RCC 7860 (cell line): ENCODE data around the gene TTC17.
A peak's percentile ranks its signal among the peaks of the same experiment; 100 is the strongest.
"Not testable (repeated sequence)": the region's sequence is repeated elsewhere in the genome, so short reads cannot be mapped to it uniquely, and the experiment has no call there.

Experiments
- DNase-seq: peaks from one replicate; pipeline ENCODE4 v3.0.0-alpha.2; 2015; ENCODE audit warnings: low spot score
- FAIRE-seq: peaks from 2 replicates; lab custom pipeline; 2012; peaks lifted over from hg19 to GRCh38; lab: Jason Lieb, UNC

The TTC17 gene

GRCh38 chr11:43358801-43359421 lies at the start of gene TTC17:
TSS of gene TTC17 (plus strand) at chr11:43358920. CDS start at chr11:43358955, 35 bp downstream.
- FAIRE-seq (peak; percentile 62), DNase-seq (peak; percentile 78)

DNA sequence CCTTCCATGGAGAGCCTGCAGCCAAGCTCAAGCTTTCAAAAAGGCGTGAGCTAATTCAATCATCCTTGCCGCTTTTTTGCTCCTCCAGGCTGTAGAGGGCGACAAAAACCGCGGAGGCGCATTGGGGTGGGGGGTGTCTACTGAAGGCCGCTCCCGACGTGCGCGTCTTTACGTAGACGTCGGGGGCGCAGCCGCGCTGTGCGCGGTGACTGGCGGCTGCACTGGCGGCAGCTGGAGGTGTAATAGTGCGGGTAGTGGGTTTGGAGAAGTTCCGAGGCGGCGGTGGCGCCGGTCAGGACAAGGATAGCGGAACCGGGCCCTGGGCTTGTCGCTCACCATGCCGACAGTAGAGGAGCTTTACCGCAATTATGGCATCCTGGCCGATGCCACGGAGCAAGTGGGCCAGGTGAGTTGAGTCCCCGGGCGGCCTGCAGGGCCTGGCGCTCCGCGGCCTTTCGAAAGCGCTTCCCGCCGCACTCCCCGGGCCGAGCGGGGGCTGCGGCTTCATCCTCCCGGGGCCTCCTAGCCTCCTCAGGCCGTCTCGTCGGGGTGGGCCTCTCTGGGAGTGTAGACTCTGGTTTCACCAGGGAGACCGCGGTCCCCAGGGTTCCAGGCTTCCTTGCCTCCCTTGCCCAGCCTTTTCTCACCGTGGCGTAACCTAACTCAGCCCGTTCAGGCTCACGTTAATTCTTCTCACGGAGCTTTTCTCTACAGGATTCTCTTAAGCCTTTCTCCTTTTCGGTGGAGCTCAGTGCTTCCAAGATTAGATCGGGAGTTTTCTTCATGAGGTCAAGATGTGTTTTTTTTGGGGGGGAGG lies 46.7 kb upstream of the TTC17 start, which contains the start of gene API5:
Gene API5 (plus strand): TSS at position 206 of the 817 bp plus-strand sequence. CDS start 132 bp downstream, at position 338.
- FAIRE-seq (peak; percentile 70), DNase-seq (peak; percentile 76)

DNA sequence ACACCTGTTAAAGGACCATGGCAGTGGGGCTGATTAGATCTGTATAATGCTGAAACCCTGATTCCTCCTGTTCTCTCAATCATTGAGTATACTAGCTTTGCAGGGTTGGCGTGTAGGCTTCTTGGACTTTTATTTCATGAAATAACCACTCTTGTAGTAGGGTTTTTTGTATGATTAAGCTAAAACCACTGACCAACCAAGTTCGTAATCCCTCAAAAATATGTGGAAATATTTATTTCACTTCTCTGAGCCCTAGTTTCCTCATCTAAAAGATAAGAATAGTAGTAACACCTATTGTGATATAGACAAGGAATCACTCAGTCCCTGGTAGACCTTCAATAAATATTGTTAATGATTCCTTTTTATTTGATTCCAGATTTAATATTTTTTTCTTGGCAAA lies 42.8 kb upstream of the TTC17 start:
- DNase-seq (no peak), FAIRE-seq (no peak)

GRCh38 chr11:43316451-43316850 lies 42.3 kb upstream of the TTC17 start:
- FAIRE-seq = peak; percentile 93

DNA sequence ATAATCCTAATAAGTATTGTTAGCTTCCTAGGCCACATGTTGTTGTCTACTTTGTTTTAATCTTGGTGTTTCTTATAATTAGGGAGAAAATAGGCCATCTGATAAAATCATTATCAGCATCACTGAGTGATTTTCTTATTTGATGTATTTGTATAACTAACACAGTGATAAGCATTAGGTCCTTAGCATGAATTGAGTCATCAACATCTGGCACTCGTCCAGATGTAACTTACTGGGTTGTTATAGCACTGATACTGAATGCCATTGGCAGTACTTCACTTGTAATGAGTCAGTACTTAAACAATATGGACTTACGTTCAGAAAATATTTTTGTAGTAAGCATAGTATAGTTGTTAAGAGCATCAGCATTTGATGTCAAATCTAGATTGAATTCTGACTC lies 30.7 kb upstream of the TTC17 start:
- peak; percentile 78 for DNase-seq
- peak; percentile 79 for FAIRE-seq

More at GRCh38 chr11:43316451-43316850, 42.3 kb upstream of the TTC17 start:
- DNase-seq = peak; percentile 75

GRCh38 chr11:43328482-43328881 lies 30.2 kb upstream of the TTC17 start:
- DNase-seq (no peak), FAIRE-seq (no peak)

DNA sequence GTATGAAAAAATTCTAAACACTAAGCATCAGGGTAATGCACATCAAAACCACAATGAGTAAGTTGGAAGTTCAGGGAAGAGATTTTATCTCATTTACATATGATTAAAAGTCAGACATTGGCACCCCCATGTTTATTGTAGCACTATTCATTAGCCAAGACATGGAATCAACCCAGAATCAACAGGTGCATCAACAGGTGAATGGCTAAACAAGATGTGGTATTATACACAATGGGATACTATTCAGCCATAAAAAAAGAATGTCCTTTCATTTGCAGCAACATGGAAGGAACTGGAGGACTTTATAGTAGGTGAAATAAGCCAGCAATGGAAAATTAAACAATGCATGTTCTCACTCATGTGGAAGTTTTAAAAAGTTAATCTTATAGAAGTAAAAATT lies 17.6 kb upstream of the TTC17 start:
- FAIRE-seq (no peak), DNase-seq (no peak)

DNA sequence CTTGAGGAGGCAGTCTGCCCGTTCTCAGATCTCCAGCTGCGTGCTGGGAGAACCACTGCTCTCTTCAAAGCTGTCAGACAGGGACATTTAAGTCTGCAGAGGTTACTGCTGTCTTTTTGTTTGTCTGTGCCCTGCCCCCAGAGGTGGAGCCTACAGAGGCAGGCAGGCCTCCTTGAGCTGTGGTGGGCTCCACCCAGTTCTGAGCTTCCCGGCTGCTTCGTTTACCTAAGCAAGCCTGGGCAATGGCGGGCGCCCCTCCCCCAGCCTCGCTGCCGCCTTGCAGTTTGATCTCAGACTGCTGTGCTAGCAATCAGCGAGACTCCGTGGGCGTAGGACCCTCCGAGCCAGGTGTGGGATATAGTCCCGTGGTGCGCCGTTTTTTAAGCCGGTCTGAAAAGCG lies 7.3 kb upstream of the TTC17 start:
- DNase-seq, FAIRE-seq: not testable (repeated sequence)

DNA sequence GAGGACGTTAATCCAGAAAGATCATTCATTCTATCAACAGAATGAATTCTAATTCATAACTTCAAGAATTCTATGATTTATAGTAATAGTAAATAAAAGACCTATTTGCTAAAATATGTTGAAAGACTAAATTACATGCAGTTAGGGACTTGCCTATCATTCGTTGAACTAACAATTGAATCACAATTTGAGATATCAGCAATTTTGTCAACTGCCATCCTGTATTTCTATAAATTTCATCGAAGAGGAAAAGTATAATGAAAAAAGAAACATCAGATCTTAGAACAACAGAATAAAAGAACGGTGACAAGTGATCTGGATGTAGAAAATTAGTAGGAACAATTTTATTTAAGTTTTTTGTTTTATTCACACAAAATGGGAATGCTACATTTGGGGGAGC lies 4.4 kb upstream of the TTC17 start:
- DNase-seq (no peak), FAIRE-seq (no peak)

DNA sequence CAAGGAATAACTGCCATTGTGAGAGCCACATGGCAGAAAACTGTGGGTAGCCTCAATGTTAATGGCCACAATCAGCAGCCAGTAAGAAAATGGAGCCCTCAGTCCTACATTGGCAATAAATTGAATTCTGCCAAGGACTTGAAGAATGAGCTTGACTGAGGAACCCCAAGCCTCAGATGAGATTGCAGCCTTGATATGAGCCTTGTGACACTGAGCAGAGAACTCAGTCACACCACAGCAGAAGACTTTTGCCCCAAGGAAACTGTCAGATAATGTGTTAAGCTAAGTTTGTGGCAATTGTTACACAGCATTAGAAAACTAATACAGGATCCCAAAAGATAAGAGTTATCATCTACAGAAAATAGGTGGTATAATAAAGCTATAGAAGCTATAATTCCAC lies 2.4 kb upstream of the TTC17 start:
- FAIRE-seq = no peak
- DNase-seq = no peak

- FAIRE-seq (no peak), DNase-seq (no peak)
Observed at GRCh38 chr11:43358279-43358800, 380 bp upstream of the TTC17 start.

DNA sequence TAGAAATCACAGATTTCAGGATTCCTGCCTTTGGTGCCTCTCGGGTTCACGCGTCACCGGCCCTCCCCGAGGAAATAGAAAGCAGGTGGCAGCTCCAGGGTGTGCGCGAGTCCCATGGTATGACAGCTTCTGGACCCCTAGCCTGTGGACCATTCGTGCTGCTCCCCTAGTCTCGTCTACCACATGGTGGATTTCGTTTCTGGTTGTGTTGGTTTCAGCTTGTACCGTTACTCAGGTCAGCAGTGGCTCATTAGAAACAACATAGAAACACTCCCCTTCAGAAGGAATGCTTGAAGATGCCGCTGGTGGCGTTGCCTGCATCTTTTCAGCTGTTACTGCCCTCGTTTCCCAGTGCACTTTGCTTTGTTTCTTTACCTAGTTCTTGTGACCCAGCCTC lies 700 bp downstream of the TTC17 start:
- no peak for DNase-seq
- FAIRE-seq = no peak

DNA sequence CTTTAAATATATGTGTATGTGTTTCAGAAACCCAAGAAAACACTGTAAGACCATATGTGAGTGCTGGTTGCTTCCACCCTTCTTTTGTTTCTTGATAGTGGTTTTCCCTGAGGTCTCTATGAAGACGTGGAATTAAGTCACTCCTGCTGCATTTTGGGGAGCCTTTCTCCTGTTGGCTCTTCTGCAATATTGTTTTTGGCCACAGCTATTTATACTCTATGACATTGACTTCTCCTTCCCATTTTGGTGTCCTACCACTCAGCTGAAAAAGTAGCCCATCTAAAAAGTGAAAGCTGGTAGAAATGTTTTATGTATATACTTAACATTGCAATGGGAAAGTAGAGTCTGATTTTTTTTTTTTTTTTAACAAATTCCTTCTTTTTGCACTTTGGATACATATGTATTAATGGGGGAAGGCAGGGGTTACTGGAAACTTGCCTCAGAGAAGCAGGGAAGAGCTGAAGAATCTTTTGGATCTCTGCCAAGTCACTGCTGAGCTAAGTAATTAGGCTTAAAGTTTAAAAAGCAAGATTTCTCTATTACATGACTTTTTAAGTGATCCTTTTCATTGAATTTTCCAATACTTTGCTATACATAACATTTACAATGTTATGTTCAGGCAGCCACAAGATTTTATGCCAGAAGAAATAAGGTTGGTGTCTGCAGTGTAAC lies 1.8 kb downstream of the TTC17 start:
- DNase-seq = no peak
- FAIRE-seq = no peak

DNA sequence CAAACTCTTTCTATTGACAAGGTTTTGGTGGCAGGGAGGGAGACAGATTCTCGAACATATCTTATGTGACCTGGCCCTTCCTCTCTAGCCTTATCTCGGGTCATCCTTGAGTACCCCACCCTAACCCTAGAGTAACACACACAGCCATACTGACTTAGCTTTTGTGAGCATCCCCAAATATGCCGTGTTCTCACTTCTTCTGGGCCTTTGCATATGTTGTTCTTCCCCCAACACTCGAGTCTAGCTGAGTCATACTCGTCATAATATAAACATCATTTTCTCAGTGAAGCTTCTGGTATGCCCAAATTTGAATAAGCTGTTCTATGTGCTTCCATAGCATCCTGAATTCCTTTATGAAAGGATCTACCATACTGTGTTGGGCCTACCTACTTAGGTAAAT lies 8.0 kb downstream of the TTC17 start:
- DNase-seq (no peak), FAIRE-seq (no peak)

DNA sequence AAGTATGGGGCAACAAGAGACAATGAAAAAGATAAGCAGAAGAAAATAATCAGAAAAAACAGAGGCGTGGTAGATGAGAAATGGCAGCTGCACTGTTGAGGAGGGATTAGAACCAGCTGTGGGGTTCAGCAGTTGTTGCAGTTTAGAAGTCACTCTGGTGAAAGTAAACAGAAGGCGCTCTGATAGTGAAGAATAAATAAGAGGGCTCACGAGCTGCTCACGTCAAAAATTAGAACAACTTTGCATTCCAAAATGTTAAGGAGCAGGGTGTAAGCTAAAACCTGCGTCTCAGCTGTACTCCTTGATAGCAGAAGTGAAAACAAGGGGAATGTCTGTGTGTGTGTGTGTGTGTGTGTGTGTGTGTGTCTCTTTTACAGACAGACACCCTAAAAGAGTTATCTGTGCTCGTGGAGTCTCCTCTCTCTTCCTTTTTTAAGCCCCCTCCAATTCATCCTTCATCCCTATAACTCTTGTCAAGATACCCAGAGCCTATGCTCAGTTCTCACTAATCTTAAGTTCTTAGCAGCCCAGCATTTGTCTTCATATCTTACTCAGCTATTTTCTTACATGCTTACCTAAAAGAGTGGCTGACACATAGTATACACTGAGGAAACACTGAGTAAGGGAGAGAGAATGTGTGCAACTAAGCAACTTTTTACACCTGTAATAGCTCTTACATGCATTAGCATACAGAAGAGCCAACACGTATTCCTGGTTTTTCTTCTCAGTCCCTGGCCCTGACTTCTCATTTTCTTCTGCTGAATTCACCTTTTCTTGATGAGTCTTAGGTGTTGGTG lies 8.9 kb downstream of the TTC17 start:
- DNase-seq (no peak), FAIRE-seq (no peak)

DNA sequence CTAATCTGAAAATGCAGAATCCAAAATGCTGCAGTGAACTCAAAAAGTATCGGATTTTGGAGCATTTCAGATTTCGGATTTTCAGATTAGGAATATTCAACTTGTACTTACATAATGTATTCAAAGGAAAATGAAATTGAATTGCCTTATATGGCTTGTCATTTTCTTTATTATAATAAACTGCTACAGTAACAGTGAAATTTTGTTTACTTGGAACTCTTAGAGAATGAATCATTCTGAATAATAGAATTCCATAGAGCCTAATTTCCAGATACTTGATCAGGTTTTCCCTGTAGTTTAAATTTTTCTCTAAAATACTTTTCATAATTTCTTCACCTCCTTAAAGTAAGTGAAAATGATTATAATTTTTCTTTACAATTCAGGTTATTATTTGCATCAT lies 17.3 kb downstream of the TTC17 start:
- no peak for DNase-seq
- FAIRE-seq = no peak

- peak; percentile 7 for DNase-seq
- no peak for FAIRE-seq
Observed at GRCh38 chr11:43376594-43376993, 17.9 kb downstream of the TTC17 start.

DNA sequence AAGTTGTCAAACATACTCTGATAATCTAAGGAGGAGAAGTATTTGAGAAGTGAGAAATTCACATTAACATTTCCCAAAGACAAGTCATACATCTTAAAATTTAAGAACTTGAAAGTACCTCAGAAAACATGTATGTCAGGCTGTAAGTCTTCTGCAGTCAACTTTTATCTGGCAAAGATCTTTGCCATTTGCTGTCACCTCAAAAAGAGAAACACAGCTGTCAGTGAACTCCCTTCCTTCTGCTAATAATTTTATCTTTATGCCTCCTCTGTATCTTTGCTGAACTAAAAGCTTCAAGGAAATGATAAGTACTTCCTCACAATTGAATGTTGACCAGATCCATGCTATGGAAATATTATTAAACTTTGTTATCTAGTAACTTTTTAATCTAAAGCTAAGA lies 18.7 kb downstream of the TTC17 start:
- no peak for FAIRE-seq
- DNase-seq = no peak

GRCh38 chr11:43378897-43379296 lies 20.2 kb downstream of the TTC17 start:
- FAIRE-seq (no peak), DNase-seq (no peak)

DNA sequence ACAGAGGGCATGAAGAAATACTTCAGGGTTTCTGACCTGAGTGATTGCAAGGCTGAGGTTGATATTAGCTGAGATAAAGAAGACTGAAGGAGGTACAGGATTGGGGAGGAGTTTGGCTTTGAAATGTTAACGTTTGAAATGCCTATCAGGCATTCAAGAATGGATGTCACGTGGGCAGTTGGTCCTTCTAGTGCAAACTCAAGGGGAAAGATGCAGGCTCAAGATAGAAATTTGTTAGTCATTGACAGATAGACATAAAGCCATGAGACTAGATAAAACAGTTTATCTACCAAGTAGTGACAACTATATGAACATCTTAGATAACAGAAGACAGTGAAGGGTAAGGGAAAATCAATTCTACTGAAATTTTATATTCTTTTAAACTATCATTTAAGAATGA lies 23.1 kb downstream of the TTC17 start:
- FAIRE-seq = no peak
- DNase-seq = no peak

DNA sequence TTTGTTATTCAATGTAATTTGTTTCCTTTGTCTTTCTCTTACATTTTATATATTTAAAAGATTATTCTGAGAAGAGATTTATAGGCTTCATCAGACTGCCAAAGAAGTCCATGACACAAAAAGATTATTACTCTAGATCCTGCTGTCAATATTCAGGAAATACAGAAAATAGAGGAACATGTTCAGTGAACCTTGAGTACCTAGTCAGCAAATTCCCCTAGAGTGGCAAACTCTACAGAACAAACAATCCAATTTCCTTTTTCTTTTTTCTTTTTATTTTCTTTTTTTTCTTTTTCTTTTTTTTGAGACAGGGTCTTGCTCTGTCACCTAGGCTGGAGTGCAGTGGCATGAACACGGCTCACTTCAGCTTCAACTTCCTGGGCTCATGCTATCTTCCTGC lies 23.9 kb downstream of the TTC17 start:
- FAIRE-seq = no peak

More for the DNA sequence above, 23.9 kb downstream of the TTC17 start:
- DNase-seq = no peak
